Kidney tubule cell (primary cell): Measurements from ENCODE around the gene PARD3.
A peak's percentile ranks its signal among the peaks of the same experiment; 100 is the strongest.

Experiments
- DNase-seq: peaks from one replicate; pipeline ENCODE4 v3.0.0-alpha.2; 2018; ENCODE audit warnings: low spot score

Gene PARD3

DNA sequence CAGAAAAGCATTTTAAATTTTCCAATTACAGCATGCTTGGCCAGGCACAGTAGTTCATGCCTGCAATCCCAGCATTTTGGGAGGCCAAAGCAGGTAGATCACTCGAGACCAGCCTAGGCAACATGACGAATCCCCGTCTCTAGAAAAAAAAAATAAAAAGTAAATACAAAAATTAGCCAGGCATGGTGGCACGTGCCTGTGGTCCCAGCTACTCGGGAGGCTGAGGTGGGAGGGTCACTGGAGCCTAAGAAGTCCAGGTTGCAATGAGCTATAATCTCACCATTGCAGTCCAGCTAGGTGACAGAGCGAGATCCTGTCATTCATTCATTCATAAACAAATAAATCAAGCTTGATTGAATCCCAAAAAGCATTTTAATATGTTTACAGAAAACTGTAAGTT, 234.9 kb downstream of the PARD3 start:
- peak; percentile 76 for DNase-seq

DNA sequence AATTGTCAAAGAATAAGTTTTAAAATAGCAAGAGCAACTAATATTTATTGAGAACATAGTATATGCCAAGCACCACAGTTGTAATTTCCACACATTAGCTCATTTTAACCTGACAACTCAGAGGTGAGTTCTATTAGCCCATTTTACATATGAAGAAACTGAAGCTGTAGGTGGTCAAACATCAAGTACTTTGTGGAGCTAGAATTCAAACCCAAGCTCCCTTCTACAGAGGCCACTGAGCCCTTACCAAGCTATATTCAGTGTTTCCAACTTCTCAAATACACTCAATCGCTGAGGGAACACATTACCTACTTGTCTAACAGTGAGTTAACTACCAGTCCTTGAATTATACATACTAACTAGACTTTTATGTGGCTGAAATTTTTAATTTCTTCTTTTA, 236.6 kb downstream of the PARD3 start:
- DNase-seq = no peak

DNA sequence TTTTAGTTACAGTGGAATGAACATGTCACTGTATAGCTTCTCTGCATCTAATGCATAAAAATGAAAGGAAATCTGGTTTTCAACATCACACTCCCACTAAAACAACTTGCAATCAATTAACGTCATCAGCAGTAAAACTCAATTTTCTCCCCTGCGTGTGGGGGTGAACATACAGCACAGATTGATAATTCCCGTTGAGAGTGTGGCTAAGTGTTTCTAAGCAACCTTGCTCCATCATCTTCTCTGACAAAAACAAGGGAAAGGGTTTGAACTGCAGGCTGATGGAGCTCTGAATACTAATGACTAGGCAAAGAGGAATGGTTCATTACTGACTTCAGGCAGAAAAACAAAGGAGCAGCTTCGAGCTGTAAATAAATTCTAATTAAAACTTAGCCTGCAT, 238.3 kb downstream of the PARD3 start:
- DNase-seq = no peak

DNA sequence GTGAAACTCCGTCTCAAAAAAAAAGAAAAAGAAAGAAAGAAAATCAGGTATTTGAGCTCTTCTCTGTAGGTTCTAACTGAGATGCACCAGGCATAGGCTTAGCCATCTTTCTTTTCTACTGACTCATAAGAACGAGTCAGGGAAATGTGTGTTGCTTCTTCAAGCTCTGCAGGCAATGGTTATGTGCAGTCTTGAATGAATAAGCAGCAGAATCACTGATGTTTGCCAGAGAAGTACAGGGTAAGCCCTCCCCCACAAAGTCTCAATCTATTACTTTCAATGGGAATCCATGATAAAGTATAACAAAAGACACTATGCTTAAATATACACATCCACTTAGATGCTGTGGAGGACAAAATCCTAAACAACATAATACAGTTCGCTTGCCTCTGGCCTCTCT, 239.2 kb downstream of the PARD3 start:
- DNase-seq = peak; percentile 81

DNA sequence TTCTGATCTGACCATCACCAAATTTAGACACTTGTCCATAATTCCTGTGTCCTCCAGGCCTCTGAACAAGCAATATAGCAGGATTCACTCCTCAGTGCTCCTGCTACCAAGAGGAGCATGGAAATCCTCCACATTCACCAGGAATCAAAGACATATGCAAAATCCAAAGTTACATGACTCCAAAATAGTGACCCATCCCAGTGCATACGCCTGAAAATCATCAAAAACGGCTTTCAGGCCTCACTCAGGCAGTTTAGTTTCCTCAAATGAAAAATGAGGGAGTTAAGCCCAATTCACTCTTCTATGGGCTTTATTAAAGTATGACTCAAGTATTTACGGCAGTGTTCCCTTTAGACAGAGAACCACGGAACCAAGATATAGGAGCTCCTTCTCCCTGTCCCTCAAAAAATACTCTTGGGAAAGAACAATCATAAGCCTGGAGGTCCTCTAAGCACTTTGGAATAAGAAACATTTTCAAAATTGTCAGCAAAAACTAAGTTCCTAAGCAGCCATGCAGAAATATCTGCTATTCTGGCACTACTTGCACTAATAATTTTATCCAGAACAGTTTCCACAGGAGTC, 240.7 kb downstream of the PARD3 start:
- DNase-seq = no peak

DNA sequence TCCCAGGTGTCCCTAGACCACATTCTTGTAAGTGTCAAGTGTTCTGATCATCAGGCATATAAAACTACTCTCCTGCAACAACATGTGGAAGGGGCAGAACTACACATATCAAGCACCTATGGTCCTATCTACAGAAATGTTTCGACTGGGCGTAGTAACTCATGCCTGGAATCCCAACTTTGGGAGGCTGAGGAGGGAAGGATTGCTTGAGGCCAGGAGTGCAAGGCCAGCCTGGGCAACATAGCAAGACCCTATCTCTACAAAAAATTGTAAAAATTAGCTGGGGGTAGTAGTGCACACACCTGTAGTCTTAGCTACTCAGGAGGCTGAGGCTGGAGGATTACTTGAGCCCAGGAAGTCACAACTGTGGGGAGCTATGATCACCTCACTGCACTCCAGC, 244.2 kb downstream of the PARD3 start:
- DNase-seq = no peak

DNA sequence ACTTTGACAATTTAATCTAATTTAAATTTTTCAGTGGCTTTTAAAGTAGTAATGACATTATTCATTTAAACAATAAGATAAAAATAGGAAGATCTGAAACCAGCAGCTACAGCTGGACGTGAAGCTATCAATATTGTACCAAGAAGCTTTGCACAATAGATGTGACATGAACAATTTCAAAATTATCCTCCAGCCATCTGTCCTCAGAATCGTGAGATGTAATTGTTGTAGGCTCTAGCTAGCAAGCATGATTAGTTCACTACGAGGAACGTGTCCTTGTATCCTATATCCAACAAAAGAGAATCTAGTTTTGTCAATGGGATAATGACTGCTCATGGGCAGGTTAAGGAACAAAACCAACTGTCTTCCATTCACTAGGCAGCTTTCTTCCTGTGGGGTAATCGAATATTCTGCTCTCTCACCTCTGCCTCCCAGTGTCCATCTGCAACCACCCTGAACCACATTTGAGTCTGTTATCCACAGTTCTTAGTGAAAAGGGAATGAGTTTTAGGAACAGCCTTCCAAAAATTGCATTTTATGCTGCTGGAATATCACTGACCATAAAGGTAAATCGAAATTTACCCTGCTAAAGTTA, 247.3 kb downstream of the PARD3 start:
- no peak for DNase-seq

DNA sequence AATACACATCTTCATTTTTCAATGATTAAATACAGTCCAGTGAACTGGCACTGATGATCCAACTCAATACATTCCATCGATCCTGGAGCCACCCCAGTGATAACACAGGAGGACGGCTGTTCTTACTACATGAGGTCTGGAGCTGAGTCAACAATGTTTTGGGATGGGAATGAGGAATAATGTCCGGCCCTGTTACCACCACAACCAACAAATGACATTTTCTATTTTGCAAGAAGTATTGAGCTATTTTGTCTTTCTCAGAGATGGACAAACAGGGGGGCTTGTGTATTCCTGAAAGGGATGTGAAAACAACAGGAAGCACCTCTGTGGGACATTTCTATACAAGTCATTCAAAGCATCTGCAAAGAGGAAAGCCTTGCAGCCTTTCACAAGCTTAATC, 249.2 kb downstream of the PARD3 start:
- DNase-seq = no peak

DNA sequence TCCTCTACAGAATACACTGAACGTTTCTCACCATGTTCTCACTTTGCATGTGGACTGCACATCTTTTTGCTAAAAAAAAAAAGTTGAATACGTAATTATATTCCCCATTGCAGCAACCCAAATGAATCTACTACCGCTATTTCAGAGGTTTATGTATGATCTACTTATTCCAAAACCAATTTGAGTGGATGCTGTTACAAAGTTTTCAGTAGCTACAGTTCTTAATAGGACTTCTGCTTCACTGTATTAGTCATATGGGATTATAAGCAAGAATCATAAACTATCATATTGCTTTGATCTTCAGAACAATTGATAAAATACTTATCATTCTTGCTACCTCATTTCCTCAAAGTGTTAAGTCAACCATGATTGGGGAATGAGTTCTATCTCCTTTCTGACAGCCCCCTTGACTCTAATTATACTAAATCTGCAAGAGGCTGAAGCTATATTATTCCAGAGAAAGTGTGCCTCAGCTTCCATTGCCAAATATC, 257.0 kb downstream of the PARD3 start:
- DNase-seq = no peak

DNA sequence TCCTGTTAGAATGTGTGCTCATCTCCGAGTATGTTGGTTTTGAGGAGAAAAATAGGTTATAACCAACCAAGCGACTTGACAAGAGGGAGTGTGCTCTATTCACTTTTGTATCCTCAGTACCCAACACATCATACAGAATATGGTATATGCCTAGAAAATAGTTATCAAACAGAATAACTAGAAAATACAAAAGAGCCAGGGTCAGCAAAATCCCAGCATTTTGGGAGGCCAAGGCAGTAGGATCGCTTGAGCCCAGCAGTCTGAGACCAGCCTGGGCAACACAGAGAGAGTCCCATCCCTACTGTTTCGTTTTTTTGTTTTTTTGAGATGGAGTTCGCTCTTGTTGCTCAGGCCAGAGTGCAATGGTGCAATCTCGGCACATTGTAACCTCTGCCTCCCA, 257.9 kb downstream of the PARD3 start:
- DNase-seq = no peak

DNA sequence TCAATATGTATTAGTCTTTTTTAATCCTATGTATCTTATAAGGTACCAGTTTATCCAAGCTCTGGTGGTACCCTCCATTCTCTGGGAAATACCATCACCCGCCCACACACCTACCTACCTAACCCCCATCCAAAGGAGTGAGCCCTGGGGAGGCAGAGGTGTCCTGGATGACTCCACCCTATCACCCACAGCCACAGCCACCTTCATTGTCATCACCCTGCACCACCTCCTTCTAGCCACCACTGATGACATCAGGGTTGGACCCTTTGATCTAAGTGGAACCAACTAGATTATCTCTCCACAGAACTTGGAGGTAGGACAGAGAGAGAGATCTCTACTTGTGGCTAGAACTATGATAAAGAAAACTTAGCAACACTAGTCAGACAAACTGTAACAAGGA, 259.4 kb downstream of the PARD3 start:
- peak; percentile 9 for DNase-seq

DNA sequence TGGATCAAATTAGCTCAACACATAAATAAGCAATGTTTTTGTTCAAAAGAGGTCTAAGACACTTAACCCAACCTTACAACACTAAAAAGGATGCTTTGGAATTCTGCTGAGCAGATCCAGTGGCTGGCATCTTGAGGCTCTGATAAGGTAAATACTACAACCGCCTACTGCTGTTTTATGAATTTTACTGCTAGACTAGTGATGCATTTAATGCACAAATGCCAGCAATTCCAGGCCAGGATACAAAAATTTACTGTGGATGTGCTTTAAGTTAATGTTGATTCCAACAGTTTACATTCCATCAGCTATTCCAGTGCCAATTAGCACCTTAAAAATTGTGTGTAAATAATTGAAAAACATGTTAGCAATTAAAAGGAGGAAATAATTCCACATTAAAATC, 261.3 kb downstream of the PARD3 start:
- DNase-seq = no peak

DNA sequence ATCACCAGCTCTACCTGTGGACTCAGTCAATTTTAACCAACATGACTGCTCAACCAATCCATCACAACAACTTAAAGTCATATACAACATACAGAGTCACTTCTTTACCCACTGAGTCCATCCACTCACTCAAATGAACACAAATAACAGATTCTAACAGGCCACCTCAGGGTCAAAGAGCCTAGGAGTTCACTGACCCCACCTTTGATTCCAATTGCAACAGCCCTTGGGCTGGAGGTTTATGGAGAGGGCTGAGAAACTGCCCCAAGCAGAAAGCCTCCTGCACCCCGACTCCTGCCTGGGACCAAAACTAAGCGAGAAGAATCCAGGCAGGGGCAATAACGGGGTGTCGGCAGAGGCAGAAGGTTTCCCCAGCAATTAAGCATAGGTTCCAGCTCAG, 263.8 kb downstream of the PARD3 start:
- DNase-seq = no peak

DNA sequence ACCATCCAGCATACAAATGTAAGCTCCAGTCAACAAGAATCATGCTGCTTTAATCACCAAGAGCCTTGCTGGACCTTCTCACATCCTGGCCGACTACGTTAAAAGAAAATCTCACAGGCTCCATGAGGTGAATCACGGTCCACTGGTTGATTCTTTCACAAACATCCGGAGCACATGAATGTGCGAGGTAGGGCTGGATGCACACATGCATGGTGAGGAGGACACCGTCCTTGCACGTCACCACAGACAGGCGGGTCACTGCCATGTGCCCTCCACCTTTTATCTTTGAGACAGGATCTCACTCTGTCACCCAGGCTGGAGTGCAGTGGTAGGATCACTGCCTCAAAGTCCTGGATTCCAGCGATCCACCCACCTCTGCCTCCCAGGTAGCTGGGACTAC, 265.1 kb downstream of the PARD3 start:
- DNase-seq = no peak

DNA sequence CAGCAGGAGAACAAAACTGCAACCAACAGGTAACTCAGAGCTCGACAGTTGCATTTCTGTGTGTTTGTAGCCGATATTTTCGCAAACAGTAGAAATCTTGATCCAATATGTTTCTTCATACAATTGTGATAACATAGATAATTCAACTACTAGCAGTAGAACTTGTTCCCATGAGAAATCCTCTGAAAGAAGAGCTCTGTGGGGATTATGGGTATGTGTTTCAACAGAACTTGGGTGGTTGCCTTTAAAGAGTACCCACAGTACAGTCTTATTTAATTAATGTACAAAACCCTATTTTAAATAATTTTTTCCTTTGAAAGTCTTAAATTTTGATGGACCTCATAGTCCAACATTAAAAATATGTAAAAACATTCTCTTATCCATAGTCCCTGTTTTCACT, 266.1 kb downstream of the PARD3 start:
- no peak for DNase-seq

DNA sequence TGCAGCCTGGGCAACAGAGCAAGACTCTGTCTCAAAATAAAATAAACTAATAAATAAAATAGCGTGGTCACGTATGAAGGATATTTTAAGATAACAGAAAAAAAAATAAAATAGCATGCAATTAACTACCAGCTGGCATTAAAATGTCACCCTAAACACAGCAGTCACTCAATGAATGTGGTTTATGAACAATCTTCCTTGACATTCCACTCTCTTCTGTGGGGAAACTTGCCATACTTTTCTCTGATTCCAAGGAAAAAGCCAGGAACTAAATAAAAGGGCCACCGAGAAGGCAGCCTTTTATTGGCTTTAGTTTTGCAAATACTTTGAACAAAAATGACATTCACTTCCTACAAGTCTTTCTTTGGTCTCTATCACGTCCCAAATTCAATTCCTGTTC, 266.6 kb downstream of the PARD3 start:
- DNase-seq = no peak

DNA sequence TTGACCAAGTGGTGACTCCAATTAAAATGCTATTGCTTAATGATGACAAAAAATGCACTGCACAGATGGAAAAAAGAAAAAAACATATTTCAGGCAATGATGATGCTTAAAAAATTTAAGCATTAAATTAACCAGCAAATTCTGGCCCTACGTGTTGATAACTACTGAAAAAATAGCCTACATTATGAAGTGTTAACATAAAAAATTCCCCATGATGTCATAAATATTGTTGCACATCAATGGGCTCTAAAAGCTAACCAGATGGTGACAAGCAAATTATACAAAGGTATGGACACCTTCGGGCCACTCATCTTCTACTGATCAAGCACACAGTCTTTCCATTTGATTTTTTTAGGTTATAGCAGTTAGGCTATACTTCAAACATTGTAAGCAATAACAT, 267.4 kb downstream of the PARD3 start:
- DNase-seq = no peak

DNA sequence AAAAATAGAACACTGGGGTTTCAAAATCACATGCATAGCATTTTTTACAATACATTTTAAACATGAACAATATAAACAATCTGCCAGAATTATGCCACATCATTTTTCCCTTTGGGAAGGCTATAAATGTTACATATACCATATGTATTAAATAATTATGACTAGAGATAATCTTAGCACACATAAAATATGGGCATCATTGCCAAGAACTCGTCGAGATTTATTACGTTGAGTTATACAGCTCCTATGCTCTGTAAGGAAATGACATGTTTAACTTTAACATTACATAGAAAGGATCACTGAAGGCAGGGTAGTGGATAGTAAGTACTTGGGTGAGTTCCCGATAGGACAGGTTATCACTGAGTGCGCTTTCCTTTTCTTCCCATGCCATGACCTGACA, 267.8 kb downstream of the PARD3 start:
- no peak for DNase-seq

DNA sequence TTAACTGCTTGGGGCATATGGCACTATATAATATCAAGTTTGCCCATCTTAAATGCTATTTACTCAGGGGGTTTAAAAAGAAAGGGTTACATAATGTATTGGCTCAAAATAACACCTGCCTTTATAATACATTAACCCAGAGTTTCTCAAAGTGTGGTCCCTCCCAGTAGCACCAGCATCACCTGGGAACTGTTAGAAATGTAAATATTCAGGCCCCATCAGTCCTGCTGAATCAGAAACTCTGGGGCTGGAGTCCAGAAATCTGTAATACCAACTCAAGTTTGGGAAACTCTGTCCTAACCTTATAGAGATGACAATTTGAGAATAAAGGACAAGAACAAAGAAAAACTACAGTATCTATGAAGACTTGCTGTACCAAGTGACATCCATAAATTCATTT, 270.7 kb downstream of the PARD3 start:
- no peak for DNase-seq

DNA sequence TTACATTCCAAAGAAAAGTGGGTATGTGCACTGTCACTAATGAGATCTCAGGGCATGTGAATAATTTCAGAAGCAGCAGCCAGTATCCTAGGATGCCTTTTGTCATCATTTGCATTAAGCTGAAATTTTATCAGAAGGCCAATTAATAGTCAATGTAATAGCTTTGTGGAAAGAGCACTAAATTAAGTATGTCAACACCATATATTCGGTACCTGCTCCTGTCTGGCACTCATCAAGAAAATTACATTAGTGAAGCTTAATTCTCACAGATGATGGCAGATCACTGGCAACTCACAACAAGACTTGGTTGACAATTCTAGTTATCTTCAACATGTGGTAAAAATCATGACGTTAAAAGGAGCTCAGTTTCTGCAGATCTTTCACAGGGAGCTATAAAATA, 271.4 kb downstream of the PARD3 start:
- no peak for DNase-seq

DNA sequence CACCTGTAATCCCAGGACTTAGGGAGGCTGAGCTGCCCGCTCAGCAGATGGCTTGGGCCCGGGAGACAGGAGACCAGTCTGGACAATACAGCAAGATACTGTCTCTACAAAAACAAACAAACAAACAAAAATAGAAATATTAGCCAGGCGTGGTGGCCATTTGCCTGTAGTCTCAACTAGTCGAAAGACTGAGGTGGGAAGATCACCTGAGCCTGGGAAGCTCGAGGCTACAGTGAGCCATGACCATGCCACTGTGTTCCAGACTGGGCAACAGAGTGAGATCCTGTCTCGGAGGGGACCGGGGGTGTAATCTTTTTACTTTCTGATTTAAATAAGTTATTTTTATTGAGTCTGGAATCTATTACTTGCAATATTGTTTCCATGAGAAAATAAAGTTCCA, 274.6 kb downstream of the PARD3 start:
- no peak for DNase-seq

DNA sequence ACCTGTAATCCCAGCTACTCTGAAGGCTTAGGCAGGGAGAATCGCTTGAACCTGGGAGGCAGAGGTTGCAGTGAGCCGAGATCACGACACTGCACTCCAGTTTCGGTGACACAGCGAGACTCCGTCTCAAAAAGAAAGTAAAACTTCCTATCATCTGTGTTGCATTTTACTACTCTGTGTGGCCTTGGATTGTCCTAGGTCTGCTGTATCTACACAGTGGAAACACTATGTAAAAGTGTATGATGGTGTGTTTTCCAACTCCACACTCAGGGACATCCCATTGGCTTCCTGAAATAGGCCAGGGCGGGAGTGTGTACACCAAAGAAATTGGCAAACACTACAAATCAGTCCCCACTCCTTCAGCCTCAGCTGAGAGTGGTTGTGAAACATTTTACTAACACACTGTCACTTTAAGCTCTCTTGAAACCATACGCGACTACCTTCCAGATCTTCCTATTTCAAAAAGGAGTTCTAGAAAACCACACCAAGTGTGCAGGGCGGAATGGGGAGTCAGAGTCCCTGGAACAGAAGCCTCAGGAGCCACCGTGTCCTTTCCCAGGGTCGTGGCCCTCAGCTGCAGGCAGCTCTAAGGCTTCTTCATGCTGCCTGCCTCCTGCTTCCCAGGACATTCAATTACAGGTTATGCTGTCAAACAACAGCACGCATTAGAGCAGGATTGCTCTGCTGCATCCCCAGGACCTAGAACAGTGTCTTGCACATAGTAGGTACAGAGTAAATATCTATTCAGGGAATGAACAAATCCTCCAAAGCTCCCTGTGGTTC, 275.4 kb downstream of the PARD3 start:
- no peak for DNase-seq

DNA sequence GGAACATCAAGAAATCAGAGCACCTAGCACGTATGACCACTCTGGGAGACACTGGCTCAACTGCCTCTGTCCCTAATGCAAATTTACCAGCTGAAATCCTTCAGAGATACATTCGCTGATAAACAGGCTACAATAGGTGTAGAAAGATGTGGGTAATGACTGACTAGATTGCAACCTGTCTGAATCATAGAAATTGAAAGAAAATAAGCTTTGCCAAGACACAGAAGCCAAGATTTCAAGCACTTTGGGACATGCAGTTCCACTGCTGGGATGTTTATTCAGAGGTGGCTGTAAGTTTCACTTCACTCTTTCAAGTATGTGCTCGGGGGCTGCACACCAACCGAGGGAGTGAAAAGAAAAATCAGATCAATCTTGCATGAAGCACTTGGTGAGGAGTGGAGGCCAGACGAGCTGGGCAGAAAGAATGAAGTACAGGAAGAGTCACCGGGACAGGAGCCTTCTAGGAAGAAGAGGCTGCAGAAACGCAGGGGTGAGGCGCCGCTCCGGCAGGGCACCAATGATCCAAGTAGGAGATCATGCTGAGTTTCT, 276.7 kb downstream of the PARD3 start:
- DNase-seq = peak; percentile 22
